Left lobe of liver (tissue), 2 donors: Measurements from ENCODE around the gene HIF3A. TPM values are rescaled to one million over a fixed set of nuclear protein-coding genes. Genes with fewer than 3 reads are reported as not detected.
"Not testable (repeated sequence)": the region's sequence is repeated elsewhere in the genome, so short reads cannot be mapped to it uniquely, and the experiment has no call there.

Experiments used
- ATAC-seq: fragments of 200-7000 bp; cut with Tn5 transposase; one replicate; pipeline ENCODE4 v1.9.1; 2020; ENCODE audit warnings: mild to moderate bottlenecking, moderate library complexity
- DNase-seq: peaks from one replicate; pipeline ENCODE4 v3.0.0-alpha.2; 2020; ENCODE audit warnings: low spot score
- total RNA-seq: library from RNA; stranded (reverse); gene quantifications from one replicate; pipeline ENCODE4 v1.2.1, GENCODE V29; 2021
- donor health status: DM: no; HTN: no; CAD: no; lungs with moderate emphysema.
- donor health status: DM: no; HTN: yes; CAD: no.

The HIF3A gene
- total RNA-seq: 8.9 TPM

DNA sequence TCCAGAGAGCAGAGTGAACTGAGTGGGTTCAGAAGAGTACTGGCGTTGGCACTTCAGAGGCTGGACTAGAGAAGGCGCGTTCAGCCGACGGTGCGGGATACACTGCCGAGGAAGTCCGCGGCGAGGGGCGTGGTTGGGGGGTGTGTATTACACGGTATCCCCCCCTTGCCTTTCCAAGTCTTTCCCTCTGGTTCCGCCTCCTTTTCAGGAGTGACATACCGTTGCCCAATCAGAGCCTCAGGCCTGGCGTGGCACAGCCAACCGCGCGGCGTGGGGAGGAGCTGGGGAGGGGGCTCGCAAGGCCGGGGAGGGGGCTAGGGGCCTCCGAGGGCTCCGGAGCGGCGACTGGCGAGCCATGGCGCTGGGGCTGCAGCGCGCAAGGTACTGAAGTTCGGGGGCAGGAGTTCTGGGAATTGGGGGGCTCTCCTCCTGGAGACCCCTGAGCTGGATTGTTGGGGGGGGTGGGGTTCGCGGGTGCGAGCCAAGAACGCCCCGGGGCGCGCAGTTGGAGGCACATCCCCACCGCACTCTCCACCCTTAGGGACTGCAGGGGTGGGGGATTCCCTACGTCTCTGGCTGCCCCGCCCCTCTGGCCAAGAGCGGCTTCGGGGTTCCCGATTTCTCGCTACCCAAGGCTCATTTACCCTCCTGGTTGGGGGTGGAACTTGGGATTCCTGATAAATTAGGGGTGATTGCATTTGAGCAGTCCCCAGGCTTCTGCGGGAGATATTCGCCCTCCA is at the start of gene HIF3A:
Gene HIF3A, plus strand, starts transcription at position 321 of the 740 bp plus-strand sequence. Its CDS starts 35 bp downstream, at position 356.
- ATAC-seq: peak; percentile 26
- DNase-seq: peak; percentile 64

DNA sequence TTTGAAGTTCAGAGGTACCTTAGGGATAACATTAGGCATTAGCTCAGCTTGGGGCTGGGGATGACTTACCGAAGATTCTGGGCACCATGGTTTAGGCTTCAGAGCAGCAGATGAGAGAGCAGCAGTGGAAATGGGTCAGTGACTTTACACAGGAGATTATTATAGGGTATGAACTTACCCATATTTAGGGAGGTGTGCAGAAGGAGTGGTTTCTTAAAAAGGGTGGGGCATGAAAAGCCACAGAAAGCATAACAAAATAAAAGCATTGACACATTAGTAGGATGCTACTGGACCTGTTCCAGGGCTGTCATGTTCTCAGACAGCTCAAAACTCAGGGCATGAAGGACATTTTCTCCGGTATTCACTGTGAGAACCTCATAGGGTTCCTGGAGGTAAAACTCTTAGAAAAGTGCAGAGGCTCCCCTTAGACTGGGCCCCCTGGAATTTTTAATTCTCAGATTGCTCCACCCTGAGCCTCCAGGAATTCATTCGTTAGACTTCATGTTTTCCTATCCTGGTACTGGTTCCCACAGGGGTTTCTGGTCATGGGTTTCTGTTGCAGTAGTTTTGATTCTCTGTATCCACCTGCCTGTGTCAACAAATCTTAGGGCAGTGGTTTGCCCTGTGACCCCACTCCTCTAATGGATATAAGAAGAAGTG is 46.6 kb upstream of the HIF3A start:
- DNase-seq (no peak), ATAC-seq (no peak)

DNA sequence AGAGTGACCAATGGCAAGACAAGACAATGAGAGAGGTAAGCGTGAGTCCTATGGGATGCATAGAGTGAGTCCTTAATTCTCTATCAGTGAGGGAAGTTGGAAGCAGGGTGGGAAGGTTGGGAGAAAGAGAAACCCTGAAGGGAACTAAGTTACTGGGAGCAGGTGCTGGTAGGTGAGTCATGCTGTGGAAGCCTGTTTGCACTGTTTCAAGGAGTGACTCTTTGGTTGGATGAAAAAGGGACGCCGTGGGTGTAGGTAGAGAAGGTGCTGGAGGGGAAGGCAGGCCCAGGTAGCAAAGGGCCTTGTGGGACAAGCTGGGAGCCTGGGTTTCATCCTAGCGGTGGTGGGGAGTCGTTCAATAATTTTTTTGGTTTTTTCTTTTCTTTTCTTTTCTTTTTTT is 45.4 kb upstream of the HIF3A start:
- ATAC-seq (no peak), DNase-seq (no peak)

DNA sequence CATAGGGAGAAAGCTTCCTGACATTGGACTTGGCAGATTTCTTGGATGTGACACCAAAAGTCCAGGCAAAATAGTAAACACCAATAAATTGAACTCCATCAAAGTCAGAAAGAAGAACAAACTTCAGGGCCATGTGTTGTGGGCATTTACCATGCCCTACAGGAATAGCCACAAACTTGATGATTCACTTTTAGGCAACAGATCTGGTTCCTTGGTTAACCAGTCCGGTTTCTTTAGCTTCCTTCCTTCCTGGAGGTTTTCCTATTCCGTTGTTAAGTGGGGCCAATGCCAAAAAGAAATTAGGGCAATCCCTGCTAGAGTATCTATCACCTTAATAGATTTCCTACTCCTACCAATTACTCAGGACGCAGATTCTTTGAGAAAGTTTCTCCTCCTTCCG is 42.1 kb upstream of the HIF3A start:
- ATAC-seq (no peak), DNase-seq (no peak)

DNA sequence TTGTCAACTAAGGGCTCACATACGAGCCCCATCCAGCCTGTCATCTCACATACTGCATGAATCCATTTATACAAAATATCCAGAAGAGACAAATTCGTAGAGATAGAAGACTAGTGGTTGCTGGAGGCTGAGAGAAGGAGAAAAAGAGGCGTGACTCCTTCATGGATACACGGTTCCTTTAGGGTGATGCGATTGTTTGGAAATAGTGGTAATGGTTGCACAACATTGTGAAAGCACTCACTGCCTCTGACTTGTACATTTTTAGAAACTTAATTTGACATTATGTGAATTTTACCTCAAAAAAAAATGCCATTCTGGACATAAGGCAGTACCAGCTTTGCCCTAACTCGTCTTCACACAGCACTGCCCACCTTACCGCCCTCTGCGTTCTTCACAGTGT is 40.0 kb upstream of the HIF3A start:
- DNase-seq: no peak
- ATAC-seq: no peak

DNA sequence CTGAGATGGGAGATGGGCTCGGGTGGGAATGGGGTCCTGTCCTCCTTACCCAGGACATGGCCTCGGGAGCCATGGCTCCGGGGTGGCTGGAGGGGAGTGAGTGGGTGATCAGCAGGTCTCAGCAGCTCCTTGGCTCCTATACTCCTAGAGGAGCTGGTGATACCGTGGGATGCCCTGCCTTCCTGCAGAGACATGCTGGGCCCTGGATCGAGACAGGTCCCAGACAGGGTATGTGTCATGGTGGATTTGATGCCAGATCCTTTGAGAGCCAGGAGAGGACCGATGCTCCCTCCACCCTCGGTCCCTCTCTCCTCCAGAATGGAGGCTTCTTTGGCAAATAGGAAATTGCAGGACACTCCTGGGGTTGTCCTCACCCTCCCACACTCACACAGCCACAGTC is 35.3 kb upstream of the HIF3A start:
- ATAC-seq, DNase-seq: not testable (repeated sequence)

DNA sequence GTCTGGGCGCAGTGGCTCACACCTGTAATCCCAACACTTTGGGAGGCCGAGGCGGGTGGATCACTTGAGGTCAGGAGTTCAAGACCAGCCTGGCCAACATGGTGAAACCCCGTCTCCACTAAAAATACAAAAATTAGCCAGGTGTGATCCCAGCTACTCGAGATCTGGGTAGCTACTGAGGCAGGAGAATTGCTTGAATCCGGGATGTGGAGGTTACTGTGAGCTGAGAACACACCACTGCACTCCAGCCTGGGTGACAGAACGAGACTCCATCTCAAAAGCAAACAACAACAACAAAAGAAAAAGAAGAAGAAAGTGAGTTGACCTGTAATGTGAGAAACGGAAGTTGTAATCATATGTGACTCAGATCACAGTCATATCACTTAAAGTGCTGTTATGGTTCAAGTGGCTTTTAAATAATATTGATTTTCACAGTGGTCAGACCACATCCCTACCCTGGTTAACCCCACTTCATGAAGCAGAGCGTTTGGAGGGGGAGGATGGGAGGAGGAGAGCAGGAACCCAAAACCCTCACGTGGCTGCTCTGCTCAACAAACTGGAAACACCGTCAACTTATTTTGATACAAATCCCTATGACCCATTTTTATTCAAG is 34.1 kb upstream of the HIF3A start:
- not testable (repeated sequence) for DNase-seq, ATAC-seq

DNA sequence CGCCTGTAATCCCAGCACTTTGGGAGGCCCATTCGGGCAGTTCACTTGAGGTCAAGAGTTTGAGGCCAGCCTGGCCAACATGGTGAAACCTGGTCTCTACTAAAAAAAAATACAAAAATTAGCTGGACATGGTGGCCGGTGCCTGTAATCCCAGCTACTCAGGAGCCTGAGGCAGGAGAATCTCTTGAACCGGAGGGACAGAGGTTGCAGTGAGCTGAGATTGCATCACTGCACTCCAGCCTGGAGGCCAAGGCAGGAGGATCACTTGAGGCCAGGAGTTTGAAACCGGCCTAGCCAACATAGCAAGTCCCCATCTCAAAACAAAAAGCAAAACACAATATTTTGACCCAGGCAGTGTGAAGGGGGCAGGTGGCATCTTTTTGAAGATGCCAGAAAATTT is 32.0 kb upstream of the HIF3A start:
- ATAC-seq, DNase-seq: not testable (repeated sequence)

DNA sequence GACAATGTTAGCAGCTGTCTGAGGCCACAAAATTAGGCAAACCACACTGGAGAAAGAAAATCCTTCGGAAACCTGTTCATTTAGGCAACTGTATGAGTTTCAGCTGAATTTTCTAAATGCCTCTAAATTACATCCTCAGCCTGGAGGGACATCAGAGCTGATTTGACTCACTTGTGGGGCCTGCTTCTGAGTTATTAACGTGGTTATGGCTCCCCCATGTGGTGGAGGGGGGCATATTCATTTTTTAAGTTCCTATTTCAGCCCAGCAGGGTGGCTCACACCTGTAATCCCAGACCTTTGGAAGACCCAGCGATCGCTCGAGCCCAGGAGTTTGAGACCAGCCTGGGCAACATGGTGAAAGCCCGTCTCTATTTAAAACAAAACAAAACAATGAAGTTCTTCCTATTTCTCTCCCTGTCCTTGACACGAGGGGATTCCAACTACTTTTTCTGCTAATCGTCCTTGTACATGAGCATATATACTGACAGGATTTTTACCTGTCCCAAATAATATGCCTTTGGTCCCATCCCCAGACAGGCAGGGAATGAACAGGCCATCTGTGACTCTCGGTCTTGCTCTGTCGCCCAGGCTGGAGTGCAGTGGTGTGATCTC is 31.5 kb upstream of the HIF3A start:
- ATAC-seq (peak; percentile 99), DNase-seq (peak; percentile 70)

DNA sequence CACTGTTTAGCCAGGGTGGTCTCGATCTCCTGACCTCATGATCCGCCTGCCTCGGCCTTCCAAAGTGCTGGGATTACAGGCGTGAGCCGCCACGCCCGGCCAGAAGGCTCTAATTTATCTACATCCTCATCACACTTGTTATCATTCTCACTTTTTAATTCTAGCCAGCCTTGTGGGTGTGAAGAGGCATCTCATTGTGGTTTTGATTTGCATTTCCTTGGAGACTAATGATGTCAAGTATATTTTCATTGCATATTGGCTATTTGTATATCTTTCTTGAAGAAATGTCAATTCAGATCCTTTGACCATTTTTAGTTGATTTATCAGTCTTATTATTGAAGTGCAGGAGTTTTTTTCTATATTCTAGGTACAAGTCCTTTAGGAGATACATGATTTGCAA is 27.7 kb upstream of the HIF3A start:
- DNase-seq (no peak), ATAC-seq (no peak)

DNA sequence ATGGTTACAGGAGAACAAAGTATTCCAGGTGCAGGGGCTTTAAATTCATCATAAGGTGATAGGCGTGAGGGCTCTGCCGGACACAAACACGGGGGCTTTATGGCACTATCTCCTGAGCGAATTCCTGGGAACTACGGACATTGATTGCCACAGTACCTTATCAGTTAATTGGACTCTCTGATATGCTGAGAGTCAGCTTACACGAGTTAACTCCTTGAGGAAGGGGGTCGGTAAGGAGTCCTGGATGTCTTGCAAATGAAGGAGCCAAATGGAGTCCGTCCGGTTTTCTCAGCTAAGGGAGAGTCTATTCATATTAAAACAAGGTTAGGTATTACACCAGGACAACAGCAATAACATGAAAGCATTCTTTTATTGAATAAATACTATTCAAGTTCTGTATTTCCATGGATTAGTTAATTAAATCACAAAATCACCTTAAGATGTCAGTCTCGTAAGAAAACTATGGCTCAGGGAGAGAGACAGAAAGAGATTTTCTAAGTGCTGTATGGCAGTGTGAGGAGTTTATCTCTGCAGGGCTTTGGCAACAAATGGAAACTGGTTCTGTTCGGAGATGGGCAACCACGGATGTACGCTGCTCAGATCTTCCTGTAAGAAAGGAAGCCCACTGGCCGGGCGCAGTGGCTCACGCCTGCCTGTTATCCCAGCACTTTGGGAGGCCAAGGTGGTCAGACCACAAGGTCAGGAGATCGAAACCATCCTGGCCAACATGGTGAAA is 26.2 kb upstream of the HIF3A start:
- ATAC-seq (no peak), DNase-seq (no peak)

DNA sequence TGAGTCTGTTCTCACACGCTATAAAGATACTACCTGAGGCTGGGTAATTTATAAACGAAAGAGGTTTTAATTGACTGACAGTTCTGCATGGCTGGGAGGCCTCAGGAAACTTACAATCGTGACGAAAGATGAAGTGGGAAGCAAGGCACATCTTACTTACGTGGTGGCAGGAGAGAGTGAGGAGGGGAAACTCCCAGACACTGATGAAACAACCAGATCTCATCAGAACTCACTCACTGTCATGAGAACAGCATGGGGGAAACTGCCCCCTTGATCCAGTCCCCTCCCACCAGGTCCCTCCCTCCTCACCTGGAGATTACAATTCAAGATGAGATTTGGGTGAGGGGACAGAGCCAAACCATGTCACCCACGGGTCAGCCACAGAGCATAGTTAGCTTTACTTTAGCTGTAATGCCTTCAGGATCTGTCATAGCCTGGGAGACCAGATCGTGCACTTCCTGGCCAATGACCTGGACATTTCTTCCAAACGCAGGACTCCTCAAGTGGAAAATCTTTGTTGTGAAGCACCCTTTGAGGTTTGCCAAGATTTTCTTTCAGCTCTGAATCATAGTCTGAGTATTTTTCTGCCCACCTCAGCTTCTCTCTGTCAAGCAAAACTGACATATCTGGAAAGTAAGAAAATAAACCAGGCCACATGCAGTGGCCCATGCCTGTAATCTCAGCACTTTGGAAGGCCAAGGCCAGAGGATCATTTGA is 25.2 kb upstream of the HIF3A start:
- ATAC-seq: no peak
- no peak for DNase-seq

DNA sequence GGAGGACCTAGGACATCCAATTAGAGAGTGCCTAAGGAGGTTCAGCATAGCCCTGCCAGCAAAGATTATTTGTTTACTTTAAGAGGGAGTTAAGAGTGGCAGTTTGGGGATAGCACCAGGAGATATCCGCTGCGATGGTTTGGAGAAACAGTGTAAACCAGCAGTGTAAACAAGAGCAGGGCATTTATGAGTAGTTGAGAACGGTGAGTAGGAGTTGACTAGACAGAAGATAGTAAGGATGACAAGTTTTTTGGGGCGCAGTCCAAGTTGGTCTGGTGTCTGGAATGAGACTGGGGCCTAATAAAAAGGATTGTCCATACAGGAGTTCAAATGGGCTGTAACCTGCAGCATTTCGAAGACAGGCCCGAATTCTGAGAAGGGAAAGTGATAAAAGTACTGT is 22.9 kb upstream of the HIF3A start:
- DNase-seq, ATAC-seq: not testable (repeated sequence)

DNA sequence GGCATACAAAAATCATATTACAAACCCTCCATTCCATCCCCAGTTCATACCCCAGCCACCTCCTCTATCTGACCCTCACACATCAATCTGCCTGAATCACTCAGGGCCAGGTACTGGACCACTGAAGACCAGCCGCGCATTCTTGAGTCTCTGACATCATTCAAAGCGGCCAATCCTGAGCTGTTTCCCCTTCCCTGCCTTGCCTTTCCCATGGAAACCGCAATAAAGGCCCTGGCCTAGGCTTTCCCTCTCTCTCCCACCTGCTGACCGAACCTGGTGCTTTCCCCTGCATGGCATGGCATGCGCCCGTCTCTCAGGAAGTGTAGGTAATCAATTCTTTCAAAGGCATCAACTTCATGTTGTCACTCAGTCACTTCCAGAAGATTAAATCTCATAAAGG is 17.7 kb upstream of the HIF3A start:
- DNase-seq: no peak
- no peak for ATAC-seq

DNA sequence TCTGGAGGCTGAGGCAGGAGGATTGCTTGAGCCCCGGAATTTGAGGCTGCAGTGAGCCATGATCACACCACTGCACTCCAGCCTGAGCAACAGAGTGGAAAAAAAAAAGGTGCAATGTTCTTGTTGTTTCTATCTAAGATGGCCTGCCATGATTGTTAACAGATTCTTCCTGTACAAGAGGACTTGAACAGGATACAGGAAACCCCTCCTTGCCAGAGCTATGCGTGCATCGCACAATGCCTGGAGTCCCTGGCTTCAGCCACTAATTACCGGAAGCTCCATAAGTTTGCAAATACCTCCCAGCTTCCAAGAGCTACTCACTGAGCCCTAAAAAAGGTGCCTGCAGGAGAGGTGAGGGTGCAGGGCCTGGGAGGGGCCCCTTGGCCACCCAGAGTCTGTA is 13.1 kb upstream of the HIF3A start:
- ATAC-seq: peak; percentile 42
- DNase-seq: no peak

DNA sequence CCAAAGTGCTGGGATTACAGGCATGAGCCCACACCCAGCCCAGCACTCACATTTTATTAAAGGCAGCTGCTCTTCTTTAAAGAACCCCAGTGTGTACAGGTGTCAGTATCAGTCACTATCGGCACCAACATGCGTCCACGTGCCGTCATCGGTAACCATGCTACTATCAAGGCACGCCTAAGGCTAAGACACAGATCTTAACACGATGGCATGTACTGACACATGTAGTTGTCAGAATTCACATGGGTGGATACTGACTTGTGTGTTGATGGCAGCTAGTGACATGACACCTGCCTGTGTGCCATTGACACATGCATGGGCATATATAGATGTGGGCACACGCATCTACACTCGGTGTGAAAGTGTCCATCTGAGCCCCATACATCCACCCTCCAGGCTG is 12.2 kb upstream of the HIF3A start:
- ATAC-seq: no peak
- DNase-seq: no peak

DNA sequence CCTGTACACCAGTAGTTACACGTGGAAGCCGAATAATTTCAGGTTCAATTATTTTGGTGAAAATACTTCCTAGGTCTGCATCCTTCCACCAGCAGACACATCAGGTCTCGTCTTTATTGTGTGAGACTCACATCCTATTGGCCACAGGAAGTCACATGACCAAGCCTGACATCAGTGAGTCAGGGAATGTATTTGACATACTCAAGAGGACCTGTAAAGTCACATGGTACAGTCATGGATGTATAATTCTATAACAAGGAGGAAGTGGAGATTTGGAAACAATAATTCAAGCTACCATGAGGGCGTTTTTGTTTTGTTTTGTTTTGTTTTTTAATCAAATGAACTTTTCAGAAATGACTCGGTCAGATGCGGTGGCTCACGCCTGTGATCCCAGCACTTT is 9.3 kb upstream of the HIF3A start:
- ATAC-seq (no peak), DNase-seq (no peak)

DNA sequence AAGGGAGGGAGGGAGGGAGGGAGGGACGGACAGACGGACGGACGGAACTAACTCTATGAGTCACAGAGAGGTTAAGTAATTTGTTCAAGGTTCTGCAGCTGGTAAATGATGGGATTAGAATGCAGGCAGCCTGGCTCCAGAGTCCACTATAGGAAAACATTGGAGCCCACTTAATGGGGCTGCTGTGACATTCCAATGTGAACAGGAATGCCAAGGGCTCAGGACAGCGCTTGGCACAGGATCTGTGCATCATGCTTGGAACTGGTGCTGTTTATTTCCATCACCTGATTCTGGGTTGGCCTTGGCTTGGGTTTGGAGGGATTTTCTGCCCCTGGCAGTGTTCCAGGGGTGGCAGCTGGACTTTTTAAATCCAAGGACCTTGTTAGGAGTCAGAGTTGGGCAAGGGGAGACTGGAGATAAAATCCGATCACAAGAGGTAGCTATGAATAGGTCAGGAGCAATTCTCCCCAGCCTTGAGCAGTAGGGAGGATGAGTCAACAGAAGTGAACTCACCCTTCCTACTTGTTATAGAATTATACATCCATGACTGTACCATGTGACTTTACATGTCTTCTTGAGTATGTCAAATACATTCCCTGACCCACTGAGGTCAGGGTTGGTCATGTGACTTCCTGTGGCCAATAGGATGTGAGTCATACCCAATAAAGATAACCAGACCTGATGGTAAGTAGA is 7.8 kb upstream of the HIF3A start:
- ATAC-seq: no peak
- DNase-seq: no peak

DNA sequence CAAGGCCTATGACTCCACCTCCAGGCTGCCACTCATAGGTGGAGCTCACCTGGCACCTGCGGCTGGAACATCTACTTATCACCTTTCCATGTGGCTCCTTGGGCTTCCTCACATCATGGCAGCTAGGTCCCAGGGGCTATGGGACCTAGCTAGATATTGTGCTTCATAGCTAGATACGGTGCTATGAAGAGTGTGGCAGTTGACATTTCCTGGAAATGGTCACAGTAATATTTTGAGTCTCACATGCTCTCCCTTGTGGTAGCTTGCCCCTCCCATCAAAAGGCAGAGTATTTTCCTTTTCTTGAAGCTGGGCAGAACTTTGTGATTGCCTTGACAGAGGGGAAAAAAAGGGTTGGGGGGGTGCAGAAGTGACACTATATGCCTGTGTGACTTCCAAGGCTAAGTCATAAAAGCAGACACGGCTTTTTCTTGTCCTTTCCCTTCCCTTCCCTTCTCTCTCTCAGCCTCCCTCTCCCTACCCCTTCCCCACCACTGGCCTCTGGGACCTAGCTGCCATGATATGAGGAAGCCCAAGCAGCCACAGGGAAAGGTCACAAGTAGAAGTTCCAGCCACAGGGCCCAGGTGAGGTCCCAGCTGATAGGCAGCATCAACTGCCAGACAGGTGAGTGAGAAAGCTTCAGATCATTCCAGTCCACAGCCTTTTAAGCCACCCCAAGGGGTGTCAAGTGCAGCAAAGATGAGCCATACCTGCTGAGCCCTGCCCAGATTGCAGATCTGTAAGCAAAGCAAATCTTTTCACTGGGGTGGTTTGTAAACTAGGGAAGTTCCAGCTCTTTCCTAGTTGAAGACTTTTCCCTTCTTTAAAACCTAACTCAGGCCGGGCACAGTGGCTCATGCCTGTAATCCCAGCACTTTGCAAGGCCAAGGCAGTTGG is 6.9 kb upstream of the HIF3A start:
- DNase-seq (no peak), ATAC-seq (no peak)
